PC-9 (cell line): ENCODE data around the gene HSPG2. TPM values are rescaled to one million over a fixed set of nuclear protein-coding genes. Genes with fewer than 3 reads are reported as not detected.

ENCODE experiments used
- BruUV-seq: library from RNA; stranded (reverse); fragments of 400-500 nt; replicated peaks from 2 replicates; lab custom pipeline; 2021; lab: Mats Ljungman, UMichigan
- CTCF ChIA-PET: fragments of 300-600 bp; sonication (Branson Sonifier 250); formaldehyde crosslinking; loops from one replicate; lab custom pipeline; 2022; ENCODE audit warnings: antibody characterized with exemption; lab: Charles Lee
- POLR2A ChIA-PET: fragments of 300-600 bp; sonication (Branson Sonifier 250); formaldehyde crosslinking; loops from one replicate; lab custom pipeline; 2022; ENCODE audit warnings: antibody characterized with exemption; ENCODE audit not compliant: unreplicated experiment; lab: Charles Lee
- DNase-seq, 2 experiments: peaks; one replicate each; pipeline versions ENCODE4 v3.0.0 to v3.0.0-alpha.2; 2015 to 2022; ENCODE audit warnings: mixed read lengths in 1 of 2
- H2AFZ ChIP-seq: fragments of 200-600 bp; sonication (generic); 2 replicates; pipeline ENCODE4 v1.8.1; 2017; ENCODE audit warnings: antibody characterized with exemption
- H3F3A ChIP-seq: fragments of 200-600 bp; sonication (generic); 2 replicates; pipeline ENCODE4 v1.8.1; 2017; ENCODE audit warnings: antibody characterized with exemption, mild to moderate bottlenecking, low read depth; ENCODE audit not compliant: insufficient read depth
- H3K27ac ChIP-seq: fragments of 200-600 bp; sonication (generic); 2 replicates; pipeline ENCODE4 v1.6.1; 2016; ENCODE audit warnings: mixed run types
- H3K27me3 ChIP-seq: fragments of 200-600 bp; sonication (generic); 2 replicates; pipeline ENCODE4 v1.6.1; 2016; ENCODE audit warnings: low read depth, mixed run types; ENCODE audit not compliant: insufficient read depth
- H3K36me3 ChIP-seq: fragments of 200-600 bp; sonication (generic); 2 replicates; pipeline ENCODE4 v1.6.1; 2016; ENCODE audit warnings: low read depth, mixed run types
- H3K4me1 ChIP-seq: fragments of 200-600 bp; sonication (generic); replicated peaks from 2 replicates; pipeline ENCODE4 v1.6.1; 2016; ENCODE audit warnings: mixed run types; ENCODE audit not compliant: insufficient read depth
- H3K4me2 ChIP-seq: fragments of 200-600 bp; sonication (generic); 2 replicates; pipeline ENCODE4 v1.6.1; 2017; ENCODE audit warnings: mixed run types
- H3K4me3 ChIP-seq: fragments of 200-600 bp; sonication (generic); 2 replicates; pipeline ENCODE4 v1.6.1; 2016; ENCODE audit warnings: mixed run types
- H3K79me2 ChIP-seq: fragments of 200-600 bp; sonication (generic); 2 replicates; pipeline ENCODE4 v1.6.1; 2017; ENCODE audit warnings: low read depth, mixed run types
- H3K9me2 ChIP-seq: fragments of 200-600 bp; sonication (generic); 2 replicates; pipeline ENCODE4 v1.8.1; 2017; ENCODE audit warnings: mild to moderate bottlenecking; ENCODE audit not compliant: insufficient read depth
- H3K9me3 ChIP-seq: fragments of 200-600 bp; sonication (generic); 2 replicates; pipeline ENCODE4 v1.8.1; 2016; ENCODE audit warnings: low read depth; ENCODE audit not compliant: insufficient read depth
- H4K20me1 ChIP-seq: fragments of 200-600 bp; sonication (generic); 2 replicates; pipeline ENCODE4 v1.8.1; 2017; ENCODE audit not compliant: insufficient read depth
- CTCF ChIP-seq: fragments of 200-600 bp; sonication (generic); conservative IDR thresholded peaks from 2 replicates; pipeline ENCODE4 v1.6.1; 2017; ENCODE audit warnings: mixed run types, antibody characterized with exemption, mild to moderate bottlenecking, moderate library complexity
- EZH2 ChIP-seq: fragments of 200-600 bp; sonication (generic); IDR thresholded peaks from 2 replicates; pipeline ENCODE4 v1.8.0; 2017; ENCODE audit warnings: antibody characterized with exemption, low read depth
- intact Hi-C: fragments of 100-400 bp; cut with micrococcal nuclease; formaldehyde crosslinking; loops from one replicate; pipeline ENCODE4 v1.10.0; 2022; ENCODE audit not compliant: unreplicated experiment
- total RNA-seq: library from RNA; stranded (reverse); gene quantifications from 2 replicates; pipeline ENCODE4 v1.2.3, GENCODE V29; 2021

The HSPG2 gene
- total RNA-seq, 1 experiment from 2014 or later = 126 TPM

GRCh38 chr1:21837476-21837875, 99.6 kb downstream of the HSPG2 start:
- TF ChIP-seq CTCF (no peak), EZH2 (no peak)
- H3K4me2 ChIP-seq = no peak overlapping the region
- H3K4me3 ChIP-seq = no peak overlapping the region
- intact Hi-C loops = no loop called here
- CTCF ChIA-PET = no interaction called here
- no peaks in the 10 kb centered on the region for H4K20me1 ChIP-seq
- no peaks in the 10 kb centered on the region for H3K4me1 ChIP-seq
- no peaks in the 10 kb centered on the region for H3F3A ChIP-seq
- no peaks in the 10 kb centered on the region for H3K36me3 ChIP-seq
- POLR2A ChIA-PET = no interaction called here
- no peaks in the 10 kb centered on the region for H3K9me2 ChIP-seq
- no peaks in the 10 kb centered on the region for H3K27me3 ChIP-seq
- no peak for DNase-seq
- no TSS peak for BruUV-seq
- H3K9me3 ChIP-seq = no peaks in the 10 kb centered on the region
- H2AFZ ChIP-seq = no peak overlapping the region
- H3K79me2 ChIP-seq = no peaks in the 10 kb centered on the region
- no peak overlapping the region for H3K27ac ChIP-seq

- Histone ChIP-seq H3K36me3 (no peaks in the 10 kb centered on the region), H3K79me2 (no peaks in the 10 kb centered on the region), H3K4me1 (no peaks in the 10 kb centered on the region), H3K27ac (no peak overlapping the region), H3K27me3 (no peaks in the 10 kb centered on the region), H2AFZ (no peak overlapping the region), H4K20me1 (no peaks in the 10 kb centered on the region), H3K9me3 (no peaks in the 10 kb centered on the region), H3K9me2 (no peaks in the 10 kb centered on the region), H3F3A (no peaks in the 10 kb centered on the region), H3K4me3 (no peak overlapping the region), H3K4me2 (no peak overlapping the region)
- ChIA-PET CTCF (no interaction called here), POLR2A (no interaction called here)
- intact Hi-C loops = no loop called here
- no TSS peak for BruUV-seq
- no peak for DNase-seq
- TF ChIP-seq EZH2 (no peak), CTCF (no peak)
Observed at GRCh38 chr1:21836729-21837128, 100.4 kb downstream of the HSPG2 start.

- no peaks in the 10 kb centered on the region for H3K36me3 ChIP-seq
- CTCF ChIA-PET = no interaction called here
- BruUV-seq = no TSS peak
Observed at GRCh38 chr1:21836010-21836409, 101.1 kb downstream of the HSPG2 start.

More at GRCh38 chr1:21836010-21836409, 101.1 kb downstream of the HSPG2 start:
- Histone ChIP-seq H3K4me3 (no peak overlapping the region), H2AFZ (no peak overlapping the region), H3K9me3 (no peaks in the 10 kb centered on the region), H3K27me3 (no peaks in the 10 kb centered on the region), H3F3A (no peaks in the 10 kb centered on the region), H3K79me2 (no peaks in the 10 kb centered on the region), H3K4me2 (no peak overlapping the region), H4K20me1 (no peaks in the 10 kb centered on the region), H3K9me2 (no peaks in the 10 kb centered on the region), H3K27ac (no peak overlapping the region), H3K4me1 (no peaks in the 10 kb centered on the region)
- TF ChIP-seq CTCF = no peak
- TF ChIP-seq EZH2 = no peak
- intact Hi-C loops = no loop called here
- no peak for DNase-seq
- POLR2A ChIA-PET = interaction anchor here (0.7 kb wide), 1 partner anchor 102 kb away, joined by 4 read pairs; no protein-coding TSS in a partner anchor
